Stimulated activated CD4-positive, alpha-beta T cell treated with anti-CD3 and anti-CD28 coated beads, Interleukin-1b, Interleukin-23, amount 100 ng/mL, for 24 hours (primary cell): ENCODE data around the gene SMPD1.
A peak's percentile ranks its signal among the peaks of the same experiment; 100 is the strongest.

Experiments
- DNase-seq, 4 experiments: peaks; one replicate each; pipeline ENCODE4 v3.0.0-alpha.2; 2020; ENCODE audit warnings: low read depth in 4 of 4, low spot score in 1 of 4

The SMPD1 gene

DNA sequence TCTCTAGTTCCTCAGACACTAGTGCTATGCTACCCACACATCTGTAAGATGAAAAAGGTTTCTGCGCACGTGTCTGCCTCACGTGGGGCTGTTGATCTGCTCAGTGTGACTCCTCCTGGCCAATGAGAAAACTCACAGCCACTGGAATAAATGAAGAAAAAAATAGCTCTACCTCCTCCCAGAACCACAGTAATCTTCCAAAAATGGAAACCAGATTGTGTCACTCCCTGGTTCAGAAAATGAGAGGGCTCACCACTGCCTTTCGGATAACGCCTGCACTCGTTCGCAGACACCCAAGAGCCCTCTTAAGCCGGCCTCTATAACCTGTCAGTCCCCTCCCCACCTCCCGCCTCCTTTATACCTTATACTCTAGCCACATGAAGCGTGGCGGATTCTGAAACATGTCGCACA is 23.5 kb downstream of the SMPD1 start:
- DNase-seq: peak in 1 of 4 experiments; percentile 46

- no peak for DNase-seq
Observed at GRCh38 chr11:6414874-6415328, 24.6 kb downstream of the SMPD1 start.

GRCh38 chr11:6415797-6416196 is 25.5 kb downstream of the SMPD1 start:
- no peak for DNase-seq

DNA sequence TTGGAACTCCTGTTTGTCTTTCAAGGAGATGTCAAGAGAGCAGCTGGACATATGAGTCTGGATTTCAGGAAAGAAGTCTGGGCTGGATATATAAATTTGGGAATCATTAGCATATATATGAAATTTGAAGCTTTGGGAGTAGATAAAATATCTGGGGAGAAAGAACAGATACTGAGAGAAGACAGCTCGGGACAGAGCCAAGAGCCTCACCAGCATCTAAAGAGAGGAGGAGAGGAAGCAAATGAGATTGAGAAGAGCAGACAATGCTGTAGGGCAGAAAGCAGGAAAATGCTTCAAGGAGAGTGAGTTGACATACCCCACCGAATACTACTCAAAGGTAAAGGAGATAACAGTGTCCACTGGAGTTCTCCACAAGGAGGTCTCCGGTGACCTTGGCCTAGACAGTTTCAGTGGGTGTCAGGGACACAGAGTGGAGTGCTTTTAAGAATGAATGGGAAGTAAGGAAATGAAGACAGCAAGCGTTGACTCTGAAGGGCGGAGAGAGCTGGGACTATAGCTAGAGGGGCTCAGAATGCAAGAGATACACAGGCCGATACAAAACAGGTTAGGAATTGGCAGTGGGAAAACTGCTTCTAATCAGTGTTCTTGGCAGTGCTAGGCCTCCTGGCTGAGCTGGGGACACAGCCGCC is 27.8 kb downstream of the SMPD1 start:
- no peak for DNase-seq

DNA sequence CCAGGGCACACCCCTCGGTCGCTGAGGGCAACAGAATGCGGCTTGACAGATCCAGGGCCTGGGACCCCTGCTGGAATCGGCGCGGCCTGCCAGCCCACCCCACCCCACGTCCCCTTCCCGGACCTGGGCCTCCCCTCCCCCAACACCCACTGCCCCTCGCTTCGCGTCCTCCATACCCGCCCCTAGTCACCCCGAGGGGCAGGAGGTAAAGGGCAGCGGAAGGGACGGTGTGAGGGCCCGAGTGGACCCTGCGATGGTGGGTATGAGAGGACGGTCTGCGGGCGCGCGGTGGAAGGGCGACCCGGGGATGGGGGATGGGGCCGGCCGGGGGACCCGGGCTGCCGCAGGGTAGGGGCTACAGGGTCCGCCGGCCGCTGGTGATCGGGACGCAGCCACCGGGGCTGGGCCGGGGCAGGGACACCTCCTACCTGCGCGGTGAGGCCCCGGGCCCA is 28.3 kb downstream of the SMPD1 start:
- no peak for DNase-seq

DNA sequence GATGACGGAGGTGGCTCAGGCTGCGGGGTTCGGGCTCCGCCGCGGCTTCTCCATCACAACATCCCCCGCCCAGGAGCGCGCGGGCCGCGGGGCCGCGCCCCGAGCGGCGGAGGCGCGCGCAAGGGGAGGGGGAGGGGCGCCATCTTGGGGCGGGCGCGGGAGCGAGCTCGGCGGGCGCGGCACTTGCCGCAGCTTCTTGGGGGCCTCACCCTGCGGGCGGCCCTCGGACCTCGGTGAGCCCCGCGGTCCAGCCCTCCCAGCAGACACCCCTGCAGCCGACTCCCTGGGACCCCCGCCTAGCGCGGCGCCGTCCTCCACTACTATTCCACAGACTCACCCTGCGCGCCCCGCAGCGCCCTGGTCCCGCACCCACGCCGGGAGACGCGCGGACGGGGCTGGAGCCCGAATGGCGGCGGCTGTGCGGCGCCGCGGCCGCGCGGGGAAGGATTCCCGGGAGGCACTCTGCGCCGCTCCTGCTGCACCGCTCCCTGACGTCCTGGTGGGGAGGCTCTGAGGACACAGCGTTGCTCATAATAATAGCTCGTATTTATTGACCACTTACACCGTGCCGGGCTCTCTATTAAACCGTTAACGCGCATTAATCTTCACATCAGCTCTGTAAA is 28.8 kb downstream of the SMPD1 start, which contains the start of gene APBB1:
Gene APBB1, minus strand, starts transcription at position 86 of the 623 bp plus-strand sequence. CDS start 7,747 bp downstream, outside the sequence.
- DNase-seq: peak in 3 of 4 experiments; percentile 58 to 65 (median 64)

- no peak for DNase-seq
Observed at GRCh38 chr11:6420677-6421076, 30.4 kb downstream of the SMPD1 start.

- no peak for DNase-seq
Observed at GRCh38 chr11:6427516-6427915, 37.2 kb downstream of the SMPD1 start.

GRCh38 chr11:6431861-6432260 is 41.6 kb downstream of the SMPD1 start:
- no peak for DNase-seq

- DNase-seq: no peak
Observed at GRCh38 chr11:6433998-6434660, 43.9 kb downstream of the SMPD1 start.

DNA sequence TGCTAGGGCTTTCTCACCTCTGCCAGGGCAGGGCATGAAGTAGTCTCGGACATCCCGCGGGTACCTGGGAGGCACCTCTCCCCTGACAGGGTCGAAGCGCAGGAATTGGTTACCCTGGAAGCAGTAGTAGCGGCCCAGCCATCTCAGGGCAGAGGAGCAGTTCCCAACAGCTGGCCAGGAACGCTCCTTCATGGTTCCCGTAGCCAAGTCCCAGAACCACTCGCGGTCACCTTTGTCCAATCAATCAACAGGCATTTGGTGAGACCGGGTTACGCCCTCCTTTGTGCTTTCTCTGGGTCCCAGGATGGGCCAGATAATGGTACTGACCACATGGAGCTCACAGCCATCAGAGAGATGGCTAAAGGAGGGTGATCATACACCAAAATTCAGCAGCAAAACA is 47.1 kb downstream of the SMPD1 start:
- DNase-seq: no peak

- DNase-seq: no peak
Observed at GRCh38 chr11:6437993-6438392, 47.7 kb downstream of the SMPD1 start.

- no peak for DNase-seq
Observed at GRCh38 chr11:6438979-6439571, 48.8 kb downstream of the SMPD1 start.

- no peak for DNase-seq
Observed at GRCh38 chr11:6440906-6441358, 50.7 kb downstream of the SMPD1 start, which contains the start of gene HPX. Gene HPX, minus strand, starts transcription at chr11:6440987. Its CDS starts 24 bp downstream, at chr11:6440963.

DNA sequence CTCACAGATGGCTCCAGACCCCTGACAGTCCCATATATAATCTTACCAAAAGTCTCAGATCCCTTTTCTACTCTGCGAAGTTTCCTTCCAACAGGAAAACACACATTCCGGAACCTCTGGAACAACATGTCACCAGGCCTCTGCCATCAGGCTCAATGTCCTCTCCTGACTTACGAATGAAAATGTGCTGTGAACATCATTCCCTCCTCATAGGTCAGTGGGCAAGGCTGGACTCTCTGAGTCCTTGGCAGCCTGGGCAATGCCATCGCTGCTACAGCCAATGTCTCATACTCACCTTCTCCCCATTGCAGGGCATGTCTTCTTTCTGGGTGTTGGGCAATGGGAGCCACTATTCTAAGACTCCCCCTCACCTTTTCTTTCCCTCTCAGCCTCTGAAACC is 52.2 kb downstream of the SMPD1 start:
- no peak for DNase-seq

- peak; percentile 16 to 36 (median 30) for DNase-seq
Observed at GRCh38 chr11:6443269-6444003, 53.2 kb downstream of the SMPD1 start.
